BLaER1 (cell line): Measurements from ENCODE around the gene PAK1IP1.

Experiments
- H3K27ac ChIP-seq: shearing (Covaris generic); formaldehyde crosslinking; 2 replicates; pipeline ENCODE4 v1.8.1; 2022
- H3K27me3 ChIP-seq: shearing (Covaris generic); formaldehyde crosslinking; 2 replicates; pipeline ENCODE4 v1.8.1; 2022
- H3K36me3 ChIP-seq: shearing (Covaris generic); formaldehyde crosslinking; 2 replicates; pipeline ENCODE4 v1.8.1; 2022
- H3K4me1 ChIP-seq: shearing (Covaris generic); formaldehyde crosslinking; 2 replicates; pipeline ENCODE4 v1.8.1; 2022
- H3K4me2 ChIP-seq: shearing (Covaris generic); formaldehyde crosslinking; 2 replicates; pipeline ENCODE4 v1.8.1; 2022
- H3K4me3 ChIP-seq: shearing (Covaris generic); formaldehyde crosslinking; 2 replicates; pipeline ENCODE4 v1.8.1; 2022
- H3K9ac ChIP-seq: shearing (Covaris generic); formaldehyde crosslinking; 2 replicates; pipeline ENCODE4 v1.8.1; 2022
- H3K9me3 ChIP-seq: shearing (Covaris generic); formaldehyde crosslinking; 2 replicates; pipeline ENCODE4 v1.8.1; 2022
- H4K20me1 ChIP-seq: shearing (Covaris generic); formaldehyde crosslinking; 2 replicates; pipeline ENCODE4 v1.8.1; 2022
- Cebpa-rat ChIP-seq: shearing (Covaris generic); IDR thresholded peaks from 2 replicates; pipeline ENCODE4 v1.8.1; 2022

The PAK1IP1 gene

GRCh38 chr6:10668126-10668917 is 26.4 kb upstream of the PAK1IP1 start:
- Histone ChIP-seq H3K27ac (no peak overlapping the region), H3K4me3 (no peak overlapping the region), H4K20me1 (no peaks in the 10 kb centered on the region), H3K36me3 (no peaks in the 10 kb centered on the region), H3K4me1 (peaks cover 12% of the 10 kb centered on the region), H3K9me3 (peaks cover 12% of the 10 kb centered on the region), H3K9ac (no peak overlapping the region), H3K4me2 (peak overlapping the region; percentile 31), H3K27me3 (no peaks in the 10 kb centered on the region)
- TF ChIP-seq Cebpa-rat, result peak; percentile 65; the same call in 1 of the 2 replicates

- Histone ChIP-seq H3K9ac (no peak overlapping the region), H3K4me3 (no peak overlapping the region), H3K27me3 (no peaks in the 10 kb centered on the region), H3K4me2 (no peak overlapping the region), H4K20me1 (no peaks in the 10 kb centered on the region), H3K9me3 (0 out of 2 replicates have a peak, but pooled peaks cover 1% of the 10 kb centered on the region), H3K36me3 (no peaks in the 10 kb centered on the region), H3K4me1 (no peaks in the 10 kb centered on the region), H3K27ac (no peak overlapping the region)
- TF ChIP-seq Cebpa-rat, result no peak
Observed at GRCh38 chr6:10676403-10676802, 18.4 kb upstream of the PAK1IP1 start.

- H3K9ac ChIP-seq, result no peak overlapping the region
- peaks cover 10% of the 10 kb centered on the region; the same call in 1 of the 2 replicates for H3K9me3 ChIP-seq
- no peak overlapping the region for H3K4me3 ChIP-seq
- no peak overlapping the region for H3K4me2 ChIP-seq
- no peak overlapping the region for H3K27ac ChIP-seq
- no peaks in the 10 kb centered on the region for H3K36me3 ChIP-seq
- no peak for TF ChIP-seq Cebpa-rat
- no peaks in the 10 kb centered on the region for H4K20me1 ChIP-seq
- no peaks in the 10 kb centered on the region for H3K27me3 ChIP-seq
- no peaks in the 10 kb centered on the region for H3K4me1 ChIP-seq
Observed at GRCh38 chr6:10678456-10678855, 16.3 kb upstream of the PAK1IP1 start.

GRCh38 chr6:10681795-10682194 is 13.0 kb upstream of the PAK1IP1 start:
- H4K20me1 ChIP-seq, result no peaks in the 10 kb centered on the region
- H3K4me1 ChIP-seq, result no peaks in the 10 kb centered on the region
- H3K9ac ChIP-seq, result no peak overlapping the region
- no peaks in the 10 kb centered on the region for H3K36me3 ChIP-seq
- H3K9me3 ChIP-seq, result peaks cover 10% of the 10 kb centered on the region; the same call in 1 of the 2 replicates
- no peak for TF ChIP-seq Cebpa-rat
- H3K4me2 ChIP-seq, result no peak overlapping the region
- H3K27ac ChIP-seq, result no peak overlapping the region
- no peaks in the 10 kb centered on the region for H3K27me3 ChIP-seq
- no peak overlapping the region for H3K4me3 ChIP-seq

GRCh38 chr6:10682355-10682988 is 12.3 kb upstream of the PAK1IP1 start:
- no peak overlapping the region for H3K4me2 ChIP-seq
- no peaks in the 10 kb centered on the region for H3K27me3 ChIP-seq
- H3K4me3 ChIP-seq, result no peak overlapping the region
- H3K4me1 ChIP-seq, result no peaks in the 10 kb centered on the region
- no peaks in the 10 kb centered on the region for H4K20me1 ChIP-seq
- H3K9ac ChIP-seq, result no peak overlapping the region
- peaks cover 10% of the 10 kb centered on the region; the same call in 1 of the 2 replicates for H3K9me3 ChIP-seq
- TF ChIP-seq Cebpa-rat, result no peak
- H3K27ac ChIP-seq, result no peak overlapping the region
- no peaks in the 10 kb centered on the region for H3K36me3 ChIP-seq

GRCh38 chr6:10684618-10685017 is 10.2 kb upstream of the PAK1IP1 start:
- Histone ChIP-seq H3K4me3 (no peak overlapping the region), H3K4me1 (no peaks in the 10 kb centered on the region), H3K9me3 (peaks cover 10% of the 10 kb centered on the region; the same call in 1 of the 2 replicates), H4K20me1 (no peaks in the 10 kb centered on the region), H3K4me2 (no peak overlapping the region), H3K27ac (no peak overlapping the region), H3K27me3 (no peaks in the 10 kb centered on the region), H3K9ac (no peak overlapping the region), H3K36me3 (no peaks in the 10 kb centered on the region)
- no peak for TF ChIP-seq Cebpa-rat

- Histone ChIP-seq H3K4me3 (no peak overlapping the region), H3K36me3 (no peaks in the 10 kb centered on the region), H3K27me3 (no peaks in the 10 kb centered on the region), H3K4me2 (no peak overlapping the region), H3K9me3 (peaks cover 10% of the 10 kb centered on the region; the same call in 1 of the 2 replicates), H3K9ac (no peak overlapping the region), H3K4me1 (no peaks in the 10 kb centered on the region), H4K20me1 (no peaks in the 10 kb centered on the region), H3K27ac (no peak overlapping the region)
- no peak for TF ChIP-seq Cebpa-rat
Observed at GRCh38 chr6:10685092-10685915, 9.5 kb upstream of the PAK1IP1 start.

- peaks cover 4% of the 10 kb centered on the region; the same call in 1 of the 2 replicates for H3K9me3 ChIP-seq
- no peak overlapping the region for H3K9ac ChIP-seq
- no peaks in the 10 kb centered on the region for H3K27me3 ChIP-seq
- no peak overlapping the region for H3K4me2 ChIP-seq
- TF ChIP-seq Cebpa-rat, result no peak
- H4K20me1 ChIP-seq, result no peaks in the 10 kb centered on the region
- H3K27ac ChIP-seq, result no peak overlapping the region
- no peak overlapping the region for H3K4me3 ChIP-seq
- H3K36me3 ChIP-seq, result no peaks in the 10 kb centered on the region
- H3K4me1 ChIP-seq, result no peaks in the 10 kb centered on the region
Observed at GRCh38 chr6:10686901-10687300, 7.9 kb upstream of the PAK1IP1 start.

- H4K20me1 ChIP-seq, result no peaks in the 10 kb centered on the region
- no peak for TF ChIP-seq Cebpa-rat
- no peak overlapping the region for H3K9ac ChIP-seq
- no peak overlapping the region for H3K27ac ChIP-seq
- no peak overlapping the region for H3K4me3 ChIP-seq
- no peaks in the 10 kb centered on the region for H3K4me1 ChIP-seq
- H3K27me3 ChIP-seq, result no peaks in the 10 kb centered on the region
- H3K36me3 ChIP-seq, result no peaks in the 10 kb centered on the region
- H3K9me3 ChIP-seq, result no peaks in the 10 kb centered on the region
- H3K4me2 ChIP-seq, result no peak overlapping the region
Observed at GRCh38 chr6:10687582-10687981, 7.2 kb upstream of the PAK1IP1 start.
